NCI-H524 treated with DMSO at 0.1 percent for 48 hours (cell line): ENCODE measurements around the gene OR51I2.

Experiments used
- DNase-seq: peaks from one replicate; lab custom pipeline; 2025; lab: John Stamatoyannopoulos, UW

Gene OR51I2

DNA sequence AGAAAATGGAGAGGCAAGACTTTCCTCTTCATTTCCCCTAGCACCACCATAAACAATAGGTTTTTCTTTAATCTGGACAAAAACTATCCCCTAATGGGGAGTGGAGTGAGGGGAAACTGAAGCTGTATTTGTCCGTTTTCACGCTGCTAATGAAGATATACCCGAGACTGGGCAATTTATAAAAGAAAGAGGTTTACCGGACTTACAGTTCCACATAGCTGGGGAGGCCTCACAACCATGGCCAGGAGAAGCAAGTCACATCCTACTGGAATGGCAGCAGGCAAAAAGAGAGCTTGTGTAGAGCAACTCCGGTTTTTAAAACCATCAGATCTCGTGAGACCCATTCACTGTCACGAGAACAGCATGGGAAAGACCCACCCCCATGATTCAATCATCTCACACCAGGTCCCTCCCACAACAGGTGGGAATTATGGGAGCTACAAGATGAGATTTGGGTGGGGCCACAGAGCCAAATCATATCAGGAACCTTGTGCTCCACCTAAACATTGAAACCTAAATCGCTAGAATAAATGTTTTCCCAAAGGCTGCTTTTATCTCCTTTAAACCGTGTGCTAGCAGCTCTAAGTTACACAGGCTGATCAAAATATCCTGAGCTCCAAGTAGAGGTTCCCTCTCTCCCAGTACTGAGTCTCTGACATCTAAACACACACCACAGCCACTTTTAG lies 56.4 kb downstream of the OR51I2 start:
- no peak for DNase-seq
